ENCODE results near the gene FASTKD1.
A peak's percentile ranks its signal among the peaks of the same experiment; 100 is the strongest.
"Not testable (repeated sequence)": the region's sequence is repeated elsewhere in the genome, so short reads cannot be mapped to it uniquely, and the experiment has no call there.

Gene FASTKD1

GRCh38 chr2:169569948-169570347 lies 3.7 kb downstream of the FASTKD1 start:
- no peak for DNase-seq

- no peak for DNase-seq
These were observed 8.0 kb downstream of the FASTKD1 start for GRCh38 chr2:169565686-169566085.

- DNase-seq, result no peak
These were observed 11.1 kb downstream of the FASTKD1 start for GRCh38 chr2:169562519-169562918.

- DNase-seq, result not testable (repeated sequence)
These were observed 11.6 kb downstream of the FASTKD1 start for GRCh38 chr2:169562084-169562483.

GRCh38 chr2:169561364-169561763 lies 12.3 kb downstream of the FASTKD1 start:
- no peak for DNase-seq

GRCh38 chr2:169546756-169547155 lies 26.9 kb downstream of the FASTKD1 start:
- DNase-seq, result no peak

- no peak for DNase-seq
These were observed 31.2 kb downstream of the FASTKD1 start for GRCh38 chr2:169542433-169542832.

- no peak for DNase-seq
These were observed 33.5 kb downstream of the FASTKD1 start for GRCh38 chr2:169540146-169540545.

GRCh38 chr2:169539460-169539859 lies 34.2 kb downstream of the FASTKD1 start:
- not testable (repeated sequence) for DNase-seq

- DNase-seq, result peak in 1 of 2 experiments; percentile 6
These were observed 45.4 kb downstream of the FASTKD1 start for GRCh38 chr2:169528271-169528701.

- no peak for DNase-seq
These were observed 47.2 kb downstream of the FASTKD1 start for GRCh38 chr2:169526451-169526850.

GRCh38 chr2:169525434-169525833 lies 48.2 kb downstream of the FASTKD1 start:
- no peak for DNase-seq

- no peak for DNase-seq
These were observed 50.0 kb downstream of the FASTKD1 start for GRCh38 chr2:169523681-169524080.

- no peak for DNase-seq
These were observed 52.8 kb downstream of the FASTKD1 start for GRCh38 chr2:169520896-169521295.

GRCh38 chr2:169516488-169516995 lies 57.1 kb downstream of the FASTKD1 start:
- not testable (repeated sequence) for DNase-seq

- DNase-seq, result not testable (repeated sequence)
These were observed 58.9 kb downstream of the FASTKD1 start for GRCh38 chr2:169514758-169515157.

GRCh38 chr2:169513926-169514325 lies 59.7 kb downstream of the FASTKD1 start:
- no peak for DNase-seq

GRCh38 chr2:169513094-169513493 lies 60.6 kb downstream of the FASTKD1 start:
- no peak for DNase-seq

- DNase-seq, result no peak
These were observed 61.1 kb downstream of the FASTKD1 start for GRCh38 chr2:169512525-169512924.

- no peak for DNase-seq
These were observed 61.8 kb downstream of the FASTKD1 start for GRCh38 chr2:169511818-169512217.

- no peak for DNase-seq
These were observed 63.2 kb downstream of the FASTKD1 start for GRCh38 chr2:169510496-169510895.

- DNase-seq, result no peak
These were observed 63.7 kb downstream of the FASTKD1 start for GRCh38 chr2:169509955-169510354.

- DNase-seq, result no peak
These were observed 64.3 kb downstream of the FASTKD1 start, which contains the start of gene KLHL41 for GRCh38 chr2:169509298-169509885. KLHL41 (plus strand) TSS chr2:169509702; CDS start chr2:169509779, 77 bp downstream.

- no peak for DNase-seq
These were observed 66.0 kb downstream of the FASTKD1 start for GRCh38 chr2:169507698-169508097.

- DNase-seq, result no peak
These were observed 69.0 kb downstream of the FASTKD1 start for GRCh38 chr2:169504651-169505050.

Data from NCI-H187 (cell line).